Measurements from ENCODE around the gene AOPEP. TPM values are rescaled to one million over a fixed set of nuclear protein-coding genes. Genes with fewer than 3 reads are reported as not detected.

The AOPEP gene
- polyA plus RNA-seq, 3 donors: 22.9 to 42.5 (median 31.5) TPM

DNA sequence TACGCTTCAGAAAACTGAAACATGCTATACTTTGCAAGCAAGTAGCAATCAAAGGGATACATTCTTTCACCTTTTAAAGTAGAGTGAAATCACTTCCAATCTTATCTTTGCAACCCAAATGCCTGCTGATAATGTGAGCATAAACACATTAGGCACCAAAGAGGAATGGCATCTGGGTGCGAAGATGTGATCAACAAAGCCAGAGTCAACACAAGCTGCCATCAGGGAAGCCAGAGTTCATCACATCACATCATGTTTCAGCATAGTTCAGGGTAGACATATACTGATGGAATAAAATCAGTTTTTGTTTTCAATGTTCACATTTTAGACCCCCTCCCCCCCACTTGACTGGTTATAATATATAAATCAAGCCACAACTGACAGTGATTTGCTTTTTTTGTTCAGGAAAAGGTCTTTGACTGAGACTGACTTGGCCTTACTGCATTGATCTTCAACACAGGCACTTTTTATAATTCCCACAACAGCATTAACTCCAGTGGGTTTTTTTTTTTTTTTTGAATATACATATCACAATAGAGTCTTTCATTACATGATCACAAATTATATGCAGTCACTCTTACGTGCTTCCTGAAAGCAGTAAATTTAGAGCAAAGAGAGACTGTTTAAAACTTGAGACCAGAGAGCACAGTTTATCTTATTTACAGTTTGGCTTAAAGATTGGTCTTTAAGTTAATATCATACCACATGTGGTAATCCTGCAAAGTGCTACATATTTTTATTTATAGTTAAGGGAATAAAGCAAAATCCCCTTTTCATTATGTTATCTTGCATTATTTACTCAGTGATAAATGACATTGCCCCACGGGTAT, 20.3 kb downstream of the AOPEP start:
- 48 to 88% (median 85%) methylated on average over 4 of the region's 4 CpGs for WGBS, 3 donors
- H3K27ac ChIP-seq (ENCODE audit: low read depth, low read length): no peak overlapping the region

DNA sequence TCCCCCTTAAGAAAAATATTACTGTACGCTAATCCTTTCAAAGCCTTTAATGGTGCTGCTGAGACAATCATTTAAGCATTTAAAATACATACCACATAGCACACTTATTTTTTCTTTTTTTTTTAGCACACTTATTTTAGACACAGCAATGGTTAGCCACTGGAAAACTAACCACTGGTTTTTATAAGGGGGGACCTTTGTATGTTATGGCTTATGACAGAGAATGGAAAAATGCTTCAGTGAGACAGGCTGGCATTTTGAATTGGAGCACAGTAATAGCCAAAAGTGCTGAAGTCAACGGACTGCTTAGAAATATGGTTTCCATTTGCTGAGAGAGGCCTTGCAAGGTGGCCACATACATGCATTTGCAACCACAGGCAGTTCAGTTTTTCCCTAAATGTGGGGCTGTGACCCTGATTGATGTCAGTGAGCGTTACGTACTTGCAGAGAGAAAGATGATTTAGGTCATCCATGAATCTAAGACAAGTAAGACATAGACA, 28.5 kb downstream of the AOPEP start:
- WGBS, 3 donors: 91 to 93% (median 93%) methylated on average over 4 of the region's 4 CpGs
- no peak overlapping the region for H3K27ac ChIP-seq (ENCODE audit: low read depth, low read length)

DNA sequence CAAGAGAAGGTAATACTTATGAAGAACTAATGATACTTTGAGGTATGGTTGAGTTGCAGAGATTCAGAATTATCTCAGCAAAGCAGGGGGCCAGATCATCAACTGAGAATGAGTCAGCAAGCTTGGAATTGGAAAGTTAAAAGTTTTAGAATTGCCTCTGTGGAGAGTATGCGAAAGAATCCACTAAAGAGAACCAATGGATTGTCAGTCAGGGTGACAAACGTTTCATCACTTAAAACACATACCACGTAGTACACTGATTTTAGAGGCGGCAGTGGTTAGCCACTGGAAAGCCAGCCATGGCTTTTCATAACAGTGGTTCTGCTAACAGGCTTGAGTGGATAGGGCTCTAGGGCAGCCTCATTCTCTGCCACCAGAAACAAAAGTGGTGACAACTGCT, 30.7 kb downstream of the AOPEP start:
- no peak overlapping the region for H3K27ac ChIP-seq (ENCODE audit: low read depth, low read length)
- 82 to 85% (median 83%) methylated on average over 4 of the region's 4 CpGs for WGBS, 3 donors

DNA sequence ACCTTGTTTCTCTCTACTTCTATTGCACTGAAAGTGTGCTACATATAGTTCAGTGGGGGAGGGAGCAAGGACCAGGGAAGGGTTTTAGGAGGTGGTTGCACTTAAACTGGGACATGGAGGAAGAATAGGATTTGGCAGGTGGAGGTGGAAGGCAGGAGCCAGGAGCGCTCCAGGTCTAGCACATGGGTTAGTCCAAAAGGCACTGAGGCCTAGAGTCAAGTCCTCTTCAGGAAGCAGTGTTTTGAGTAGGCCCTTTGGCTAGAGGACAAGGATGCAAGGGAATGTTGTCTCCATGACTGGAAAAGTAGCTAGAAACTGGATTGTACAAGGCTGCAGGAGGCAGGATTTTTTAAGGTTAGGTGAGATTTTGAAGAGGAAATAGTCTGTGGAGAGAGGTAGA, 31.5 kb downstream of the AOPEP start:
- 96 to 100% (median 98%) methylated on average over 1 of the region's 1 CpG for WGBS, 3 donors
- H3K27ac ChIP-seq (ENCODE audit: low read depth, low read length): no peak overlapping the region

DNA sequence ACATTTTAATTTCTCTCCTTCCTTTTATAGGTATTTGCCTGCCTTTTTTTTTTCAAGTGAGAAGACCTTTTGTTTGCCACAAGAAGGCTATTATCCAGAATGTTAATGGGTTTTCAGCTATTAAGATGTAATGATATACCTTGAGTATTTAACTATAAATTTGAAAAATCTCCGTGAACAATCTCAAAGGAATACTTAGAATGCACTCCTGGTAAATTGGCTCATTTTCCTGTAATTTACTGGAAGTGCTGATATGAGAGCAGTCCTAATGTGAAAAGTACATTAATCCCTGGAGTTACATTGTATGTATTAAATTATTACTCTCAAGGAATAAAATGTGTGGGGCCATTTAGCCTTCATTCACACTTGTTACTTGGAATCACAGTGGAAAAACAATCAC, 32.4 kb downstream of the AOPEP start:
- WGBS, 3 donors: 72 to 84% (median 82%) methylated on average over 1 of the region's 1 CpG
- H3K27ac ChIP-seq (ENCODE audit: low read depth, low read length): no peak overlapping the region

DNA sequence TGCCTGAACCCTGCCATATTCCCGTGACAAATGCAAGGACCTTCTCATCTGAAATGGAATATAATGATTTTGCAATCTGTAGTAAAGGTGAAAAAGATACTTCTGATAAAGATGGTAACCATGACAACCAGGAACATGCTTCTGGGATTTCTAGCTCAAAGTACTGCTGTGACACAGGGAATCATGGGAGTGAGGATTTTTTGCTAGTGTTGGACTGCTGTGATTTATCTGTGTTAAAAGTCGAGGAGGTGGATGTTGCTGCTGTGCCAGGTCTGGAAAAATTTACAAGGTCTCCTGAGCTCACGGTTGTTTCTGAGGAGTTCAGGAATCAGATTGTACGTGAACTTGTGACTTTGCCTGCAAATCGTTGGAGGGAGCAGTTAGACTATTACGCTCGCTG, 33.5 kb downstream of the AOPEP start:
- 83 to 87% (median 84%) methylated on average over 7 of the region's 7 CpGs for WGBS, 3 donors
- no peak overlapping the region for H3K27ac ChIP-seq (ENCODE audit: low read depth, low read length)

DNA sequence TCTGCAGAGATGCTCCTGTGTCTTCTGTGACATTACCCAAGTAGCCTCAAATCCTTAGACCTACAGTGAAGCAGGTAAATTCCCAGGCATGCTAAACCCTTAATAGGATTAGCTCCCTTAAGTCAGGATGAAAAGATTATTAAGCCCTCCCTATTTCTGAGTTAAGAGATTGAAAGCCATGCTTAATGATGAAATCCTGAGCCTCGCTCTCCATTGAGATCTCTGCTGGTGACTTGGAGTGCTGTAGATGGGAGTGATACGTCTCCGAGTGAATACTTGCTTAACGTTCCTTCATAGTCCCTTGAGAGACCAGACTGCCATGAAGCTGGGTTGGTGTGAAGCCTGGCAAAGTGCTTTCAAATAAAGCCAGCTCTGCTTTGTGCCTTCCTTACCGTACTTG, 34.2 kb downstream of the AOPEP start:
- 74 to 91% (median 85%) methylated on average over 5 of the region's 5 CpGs for WGBS, 3 donors
- no peak overlapping the region for H3K27ac ChIP-seq (ENCODE audit: low read depth, low read length)

DNA sequence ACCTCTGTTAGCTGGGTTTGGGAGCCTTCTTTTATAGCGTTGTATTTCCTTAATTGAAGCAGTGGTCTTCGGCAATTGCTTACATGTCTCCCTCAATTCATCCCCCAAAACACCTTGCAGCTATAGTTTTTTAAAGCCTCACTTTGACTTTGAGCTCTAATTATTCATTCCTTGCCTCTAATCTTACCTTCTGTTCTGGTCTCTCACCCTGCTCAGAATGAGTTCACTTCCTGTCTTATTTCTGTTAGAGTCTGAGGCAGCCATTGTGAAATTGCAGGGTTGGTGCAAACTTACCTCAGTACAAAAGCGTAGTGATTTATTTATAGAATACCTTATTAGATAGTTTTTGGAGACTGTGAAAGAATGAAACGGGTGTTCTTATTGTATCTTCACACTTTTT, 35.0 kb downstream of the AOPEP start:
- no peak overlapping the region for H3K27ac ChIP-seq (ENCODE audit: low read depth, low read length)
- WGBS, 3 donors: 83 to 96% (median 89%) methylated on average over 4 of the region's 4 CpGs

DNA sequence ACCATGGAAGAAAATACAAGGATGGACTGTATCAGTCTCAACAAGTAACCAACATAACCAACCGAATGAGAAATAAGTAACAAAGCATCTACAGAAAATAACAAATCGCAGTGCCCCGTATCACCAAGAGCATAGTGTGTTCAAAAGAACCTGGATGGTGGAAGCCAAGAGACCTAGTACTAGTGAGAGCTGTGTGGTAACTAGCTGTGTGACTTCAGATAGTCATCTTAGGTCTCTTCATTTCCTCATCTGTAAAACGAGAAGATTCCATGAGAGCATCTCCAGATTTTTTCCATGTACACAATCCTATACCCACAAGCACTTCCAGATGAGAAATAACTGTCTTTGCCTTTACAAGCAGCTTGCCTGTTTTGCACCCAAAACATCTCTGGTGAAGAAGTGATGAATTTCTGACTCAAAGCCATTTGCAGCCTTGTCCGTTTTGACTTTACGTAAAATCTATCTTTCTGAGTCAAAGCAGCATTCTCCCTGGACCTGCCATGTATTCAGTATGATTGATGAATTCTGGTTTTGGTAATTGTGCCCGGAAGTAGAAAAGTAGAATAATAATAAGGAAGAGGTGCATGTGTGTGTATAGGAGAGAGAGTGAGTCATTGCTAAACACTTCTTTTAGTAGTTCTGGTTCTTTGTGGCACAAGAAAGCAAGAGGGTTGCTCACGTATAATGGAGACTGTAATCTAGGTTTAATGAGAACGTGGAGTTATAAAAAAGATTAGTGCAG, 41.0 kb downstream of the AOPEP start:
- no peak overlapping the region for H3K27ac ChIP-seq (ENCODE audit: low read depth, low read length)
- WGBS, 3 donors: 92 to 95% (median 94%) methylated on average over 9 of the region's 9 CpGs

DNA sequence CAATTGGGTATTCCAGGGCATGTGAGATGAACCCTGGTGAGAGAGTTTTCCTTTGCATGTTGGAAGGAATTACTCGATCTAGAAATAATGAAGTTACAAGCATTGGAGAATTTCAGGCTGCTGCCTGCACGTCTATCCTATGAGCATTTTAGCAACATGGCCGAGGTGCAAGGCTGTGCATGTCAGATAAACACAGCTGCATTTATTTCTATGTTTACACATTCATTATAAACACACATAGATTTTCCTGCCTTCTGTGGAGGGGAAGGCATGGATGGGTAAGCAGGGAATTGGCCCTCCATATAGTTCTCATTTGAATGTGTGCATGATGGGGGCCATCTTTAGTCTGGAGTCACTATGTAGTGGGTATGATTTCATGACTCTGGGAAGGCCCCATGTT, 42.3 kb downstream of the AOPEP start:
- H3K27ac ChIP-seq (ENCODE audit: low read depth, low read length): no peak overlapping the region
- WGBS, 3 donors: 88 to 96% (median 94%) methylated on average over 3 of the region's 3 CpGs

DNA sequence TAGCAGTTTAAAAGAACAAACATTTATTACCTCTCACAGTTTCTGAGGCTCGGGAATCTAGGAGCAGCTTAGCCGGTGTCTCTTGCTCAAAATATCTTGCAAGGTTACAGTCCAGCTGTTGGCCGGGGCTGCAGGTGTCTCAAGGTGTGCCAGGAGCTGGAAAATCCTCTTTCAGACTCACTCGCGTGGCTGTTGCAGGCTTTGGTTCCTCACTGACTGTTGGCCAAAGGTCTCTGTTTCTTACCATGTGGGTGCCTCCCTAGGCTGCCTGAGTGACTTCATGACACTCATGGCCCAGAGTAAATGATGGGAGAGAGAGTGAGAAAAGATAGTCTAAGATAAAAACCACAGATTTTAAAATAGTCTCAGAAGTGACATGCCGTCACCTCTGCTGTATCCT, 43.8 kb downstream of the AOPEP start:
- no peak overlapping the region for H3K27ac ChIP-seq (ENCODE audit: low read depth, low read length)
- 52 to 93% (median 84%) methylated on average over 6 of the region's 6 CpGs for WGBS, 3 donors

DNA sequence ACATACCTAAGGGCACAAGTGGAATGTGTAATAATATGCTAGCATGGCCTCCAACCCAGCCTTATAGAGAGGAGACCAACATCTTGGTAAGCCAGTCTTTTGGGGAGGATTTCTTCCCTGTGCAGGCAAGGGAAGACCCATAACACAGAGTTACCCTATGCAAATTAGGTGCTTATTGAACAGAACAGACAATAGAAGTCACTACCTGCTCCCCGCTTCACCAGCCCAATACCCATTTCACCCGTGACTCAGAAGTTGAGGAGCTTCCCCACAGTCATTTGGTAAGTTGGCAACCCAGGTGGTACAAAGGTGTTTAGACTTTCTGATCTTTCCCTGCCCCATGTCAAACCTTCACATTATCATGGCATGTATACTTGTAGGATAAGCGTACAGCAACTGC, 44.6 kb downstream of the AOPEP start:
- WGBS, 3 donors: 97 to 100% (median 99%) methylated on average over 3 of the region's 3 CpGs
- no peak overlapping the region for H3K27ac ChIP-seq (ENCODE audit: low read depth, low read length)

DNA sequence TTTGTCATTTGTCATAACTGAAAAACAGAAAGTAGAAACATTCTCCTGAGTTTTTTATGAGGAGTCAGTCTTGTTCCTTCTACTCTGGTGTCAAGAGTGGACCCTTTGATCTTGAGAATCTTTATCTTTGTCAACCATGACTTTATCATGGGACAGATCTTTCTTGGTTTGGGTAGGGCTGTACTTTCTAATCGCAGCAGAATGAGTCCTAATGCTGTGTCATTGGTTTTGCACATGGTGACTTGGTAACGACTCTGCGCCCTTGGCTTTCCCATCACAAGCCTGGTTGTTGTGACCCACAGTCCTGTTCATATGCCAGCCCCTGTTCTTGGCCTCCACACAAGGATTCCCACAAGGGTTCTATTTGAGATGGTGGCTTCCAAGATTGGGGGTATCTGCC, 45.6 kb downstream of the AOPEP start:
- H3K27ac ChIP-seq (ENCODE audit: low read depth, low read length): no peak overlapping the region
- 94 to 98% (median 96%) methylated on average over 3 of the region's 3 CpGs for WGBS, 3 donors

DNA sequence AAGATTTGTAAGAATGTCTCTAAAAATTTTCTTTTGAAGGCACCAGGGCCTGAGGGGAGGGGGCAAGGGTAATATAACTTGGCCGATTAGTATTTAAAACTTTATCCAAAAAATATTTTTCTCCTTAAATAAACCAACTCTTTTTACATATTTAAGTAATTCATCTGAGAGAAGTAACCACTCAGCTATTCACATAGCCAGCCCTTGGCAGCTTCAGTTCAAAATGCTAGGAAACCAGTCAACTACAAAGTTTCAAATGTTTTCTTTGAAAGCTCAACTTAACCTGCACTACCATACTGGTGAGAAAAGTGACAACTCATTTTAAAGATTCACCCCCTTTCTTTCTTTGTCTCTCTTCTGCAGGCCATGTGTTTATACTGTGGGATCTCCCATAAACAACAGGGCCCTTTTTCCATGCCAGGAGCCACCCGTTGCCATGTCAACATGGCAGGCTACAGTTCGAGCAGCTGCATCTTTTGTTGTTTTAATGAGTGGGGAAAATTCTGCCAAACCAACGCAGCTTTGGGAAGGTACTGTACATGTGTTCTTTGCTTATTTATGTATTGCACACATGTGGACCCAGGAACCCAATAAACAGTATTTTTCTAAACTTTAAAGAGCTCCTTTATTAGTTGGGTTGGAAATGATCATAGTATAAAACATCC, 46.3 kb downstream of the AOPEP start:
- 77 to 81% (median 78%) methylated on average over 4 of the region's 4 CpGs for WGBS, 3 donors
- H3K27ac ChIP-seq (ENCODE audit: low read depth, low read length): no peak overlapping the region

DNA sequence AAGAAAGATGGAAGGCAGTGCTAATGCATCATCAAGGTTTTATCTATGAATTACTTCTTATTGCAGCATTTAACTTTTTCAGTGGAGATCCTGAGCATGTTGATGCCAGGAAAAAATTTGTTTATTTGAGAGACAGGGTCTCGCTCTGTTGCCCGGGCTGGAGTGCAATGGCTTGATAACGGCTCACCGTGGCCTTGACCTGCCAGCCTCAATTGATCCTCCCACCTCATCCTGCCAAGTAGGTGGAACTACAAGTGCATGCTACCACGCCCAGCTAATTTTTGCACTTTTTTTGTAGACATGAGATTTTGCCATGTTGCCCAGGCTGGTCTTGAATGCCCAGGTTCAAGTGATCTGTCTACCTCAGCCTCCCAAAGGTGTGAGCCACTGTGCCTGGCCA, 47.2 kb downstream of the AOPEP start:
- H3K27ac ChIP-seq (ENCODE audit: low read depth, low read length): no peak overlapping the region

DNA sequence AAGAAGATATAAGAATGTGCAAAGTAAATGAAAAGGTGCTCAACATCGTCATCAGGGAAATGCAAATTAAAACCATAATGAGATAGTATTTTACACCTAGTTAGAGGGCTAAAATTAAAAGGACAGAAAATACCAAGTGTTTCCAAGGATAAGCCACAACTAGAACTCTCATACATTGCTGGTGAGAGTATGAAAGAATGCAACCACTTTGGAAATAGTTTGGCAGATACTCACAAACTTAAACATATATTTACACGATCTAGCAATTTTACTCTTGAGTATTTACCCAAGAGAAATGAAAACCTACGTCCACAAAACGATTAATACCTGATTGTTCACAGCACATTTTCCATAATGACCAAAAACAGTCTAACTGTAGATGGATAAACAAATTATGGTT, 51.5 kb downstream of the AOPEP start:
- 77 to 97% (median 89%) methylated on average over 4 of the region's 4 CpGs for WGBS, 3 donors
- H3K27ac ChIP-seq (ENCODE audit: low read depth, low read length): no peak overlapping the region

More for the DNA sequence above, 47.2 kb downstream of the AOPEP start:
- WGBS, 3 donors: 50 to 95% (median 94%) methylated on average over 5 of the region's 5 CpGs

DNA sequence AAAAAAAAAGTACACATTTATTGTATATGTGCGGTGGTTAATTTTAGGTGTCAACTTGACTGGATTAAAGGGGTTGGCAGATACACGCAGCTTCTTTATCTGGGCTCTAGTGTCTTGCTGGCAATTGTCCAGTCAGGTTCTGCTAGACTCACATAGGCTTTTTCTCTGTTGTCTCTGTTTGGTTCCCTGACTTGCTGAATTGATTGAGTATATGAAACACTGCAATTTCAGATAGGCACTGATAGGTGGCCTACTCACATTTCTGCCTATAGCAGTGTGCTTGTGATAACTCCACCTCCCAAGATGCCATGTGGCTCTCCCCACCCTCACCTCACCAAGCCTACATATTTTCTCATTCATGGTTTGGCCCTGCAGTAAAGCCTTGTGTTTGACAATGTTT, 52.5 kb downstream of the AOPEP start:
- peak overlapping the region; percentile 55 for H3K27ac ChIP-seq (ENCODE audit: low read depth, low read length)
- 78 to 97% (median 90%) methylated on average over 2 of the region's 2 CpGs for WGBS, 3 donors

DNA sequence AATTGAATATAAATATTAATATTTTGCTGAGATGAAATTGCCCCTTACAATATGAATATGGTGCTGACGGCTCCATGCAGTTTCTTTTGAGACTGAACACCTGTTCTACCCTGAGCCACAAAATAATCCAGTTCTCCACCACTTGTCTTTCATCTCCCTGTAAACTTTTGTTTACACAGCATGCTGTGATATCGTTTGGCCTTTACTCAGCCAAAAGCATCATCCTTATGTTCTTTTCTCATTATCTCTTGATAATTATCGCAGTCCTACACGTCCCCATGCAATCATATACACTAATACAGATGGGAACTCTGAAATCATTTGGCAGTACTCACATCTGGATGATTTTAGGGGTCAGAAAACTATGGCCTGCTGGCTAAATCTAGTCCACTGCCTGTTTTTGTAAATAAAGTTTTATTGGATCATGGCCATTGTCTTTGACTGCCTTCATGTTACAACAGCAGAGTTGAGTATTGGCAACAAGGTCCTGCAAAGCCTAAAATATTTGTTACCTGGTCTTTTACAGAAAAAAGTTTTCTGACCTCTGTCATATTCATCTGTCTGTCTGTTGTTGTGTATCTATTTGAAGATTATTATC, 53.3 kb downstream of the AOPEP start:
- WGBS, 3 donors: 65 to 94% (median 93%) methylated on average over 4 of the region's 4 CpGs
- no peak overlapping the region for H3K27ac ChIP-seq (ENCODE audit: low read depth, low read length)

DNA sequence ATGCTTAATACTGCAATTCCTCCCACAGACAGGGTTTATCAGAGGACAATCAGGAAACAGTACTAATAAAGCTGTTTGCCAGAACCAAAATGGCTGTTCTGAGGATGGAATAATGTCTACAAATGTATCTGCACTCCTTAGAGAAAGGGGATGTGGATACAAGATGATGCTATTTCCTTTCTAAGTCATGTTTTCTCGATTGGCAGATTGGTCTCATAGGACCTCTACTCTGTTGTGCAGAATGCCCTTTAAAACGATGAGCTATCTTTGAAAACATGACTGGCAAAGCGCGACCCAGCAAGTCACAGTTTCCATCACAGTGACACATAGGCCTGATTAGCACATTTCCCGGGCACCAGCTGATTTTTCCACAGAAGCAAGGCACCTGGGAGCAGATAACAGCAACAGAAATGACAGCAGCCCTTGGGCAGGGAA, 54.0 kb downstream of the AOPEP start:
- no peak overlapping the region for H3K27ac ChIP-seq (ENCODE audit: low read depth, low read length)
- WGBS, 3 donors: 35 to 70% (median 69%) methylated on average over 5 of the region's 5 CpGs

Data from adipose tissue (tissue), 3 donors.